Stomach smooth muscle (tissue), 2 donors: ENCODE measurements around the gene GSTM4.
A peak's percentile ranks its signal among the peaks of the same experiment; 100 is the strongest.

ENCODE experiments used
- H3K27ac ChIP-seq: one replicate; pipeline ENCODE4 v1.7.0; 2013; ENCODE audit warnings: mild to moderate bottlenecking, low read length, inconsistent platforms
- H3K27me3 ChIP-seq, 2 donors: one replicate each; pipeline ENCODE4 v1.7.0; 2013; ENCODE audit warnings: low read length in 2 of 2; ENCODE audit not compliant: insufficient read depth in 2 of 2, control insufficient read depth in 1 of 2
- H3K36me3 ChIP-seq, 2 donors: one replicate each; pipeline ENCODE4 v1.7.0; 2013; ENCODE audit warnings: low read length in 2 of 2; ENCODE audit not compliant: control insufficient read depth in 2 of 2, insufficient read depth in 2 of 2
- H3K4me1 ChIP-seq: one replicate; pipeline ENCODE4 v1.7.0; 2013; ENCODE audit warnings: low read length; ENCODE audit not compliant: control insufficient read depth, insufficient read depth
- H3K4me3 ChIP-seq, 2 donors: one replicate each; pipeline ENCODE4 v1.7.0; 2013; ENCODE audit warnings: low read length in 2 of 2
- H3K9ac ChIP-seq, 2 donors: one replicate each; pipeline ENCODE4 v1.7.0; 2013; ENCODE audit warnings: low read length in 2 of 2, mild to moderate bottlenecking in 1 of 2
- H3K9me3 ChIP-seq, 2 donors: one replicate each; pipeline ENCODE4 v1.7.0; 2013; ENCODE audit warnings: low read length in 2 of 2; ENCODE audit not compliant: control insufficient read depth in 2 of 2
- donor health status: healthy.
- donor health status: Pancreatic carcinoma.

The GSTM4 gene

GRCh38 chr1:109619576-109620400 lies 36.1 kb upstream of the GSTM4 start, which contains the start of the genes AMPD2 and GNAT2:
AMPD2 (plus strand) TSS chr1:109619837; CDS start chr1:109621176, 1,339 bp downstream.
GNAT2 (minus strand) TSS chr1:109619616; CDS start chr1:109612870, 6,746 bp downstream.
- H3K9ac ChIP-seq, result peak within 1 kb of the TSS; percentile 64 to 86
- peaks cover 50% of the 10 kb centered on the region for H3K4me1 ChIP-seq
- no peaks in the 10 kb centered on the region for H3K36me3 ChIP-seq
- H3K27me3 ChIP-seq, result no peaks in the 10 kb centered on the region
- peak within 1 kb of the TSS; percentile 64 for H3K27ac ChIP-seq
- H3K9me3 ChIP-seq, result no peaks in the 10 kb centered on the region
- peak within 1 kb of the TSS; percentile 88 to 89 for H3K4me3 ChIP-seq

GRCh38 chr1:109620401-109620791 lies 35.5 kb upstream of the GSTM4 start:
- peaks cover 55% of the 10 kb centered on the region for H3K4me1 ChIP-seq
- peak overlapping the region; percentile 64 to 86 for H3K9ac ChIP-seq
- peak overlapping the region; percentile 64 for H3K27ac ChIP-seq
- no peaks in the 10 kb centered on the region for H3K9me3 ChIP-seq
- H3K27me3 ChIP-seq, result no peaks in the 10 kb centered on the region
- peak overlapping the region; percentile 88 to 89 for H3K4me3 ChIP-seq
- no peaks in the 10 kb centered on the region for H3K36me3 ChIP-seq

GRCh38 chr1:109620841-109621286 lies 35.0 kb upstream of the GSTM4 start:
- Histone ChIP-seq H3K9me3 (no peaks in the 10 kb centered on the region), H3K36me3 (no peaks in the 10 kb centered on the region), H3K27ac (peak overlapping the region; percentile 64), H3K27me3 (no peaks in the 10 kb centered on the region), H3K9ac (peak overlapping the region; percentile 64 to 68), H3K4me1 (peaks cover 57% of the 10 kb centered on the region), H3K4me3 (peak overlapping the region; percentile 88 to 89)

GRCh38 chr1:109621379-109622136 lies 34.3 kb upstream of the GSTM4 start:
- no peaks in the 10 kb centered on the region for H3K27me3 ChIP-seq
- H3K27ac ChIP-seq, result peak overlapping the region; percentile 64
- H3K4me3 ChIP-seq, result peak overlapping the region; percentile 88 to 89
- H3K9ac ChIP-seq, result peak overlapping the region; percentile 29 to 52
- H3K9me3 ChIP-seq, result no peaks in the 10 kb centered on the region
- H3K4me1 ChIP-seq, result peaks cover 57% of the 10 kb centered on the region
- peaks cover 0 to 3% of the 10 kb centered on the region in 2 donors for H3K36me3 ChIP-seq

- Histone ChIP-seq H3K27me3 (no peaks in the 10 kb centered on the region), H3K4me3 (peak overlapping the region in 1 of 2 donors; percentile 89), H3K36me3 (peaks cover 0 to 10% of the 10 kb centered on the region in 2 donors), H3K9ac (peak overlapping the region in 1 of 2 donors; percentile 7), H3K27ac (no peak overlapping the region), H3K9me3 (no peaks in the 10 kb centered on the region), H3K4me1 (peaks cover 57% of the 10 kb centered on the region)
Measured at GRCh38 chr1:109622137-109622892, 33.6 kb upstream of the GSTM4 start.

GRCh38 chr1:109622895-109623294 lies 33.0 kb upstream of the GSTM4 start:
- Histone ChIP-seq H3K4me1 (peaks cover 57% of the 10 kb centered on the region), H3K27ac (no peak overlapping the region), H3K9me3 (no peaks in the 10 kb centered on the region), H3K27me3 (no peaks in the 10 kb centered on the region), H3K36me3 (peaks cover 2 to 15% of the 10 kb centered on the region in 2 donors), H3K4me3 (no peak overlapping the region), H3K9ac (no peak overlapping the region)

- H3K9ac ChIP-seq, result no peak overlapping the region
- H3K9me3 ChIP-seq, result no peaks in the 10 kb centered on the region
- H3K27me3 ChIP-seq, result no peaks in the 10 kb centered on the region
- H3K4me3 ChIP-seq, result peak overlapping the region in 1 of 2 donors; percentile 44
- peak overlapping the region; percentile 37 for H3K27ac ChIP-seq
- H3K4me1 ChIP-seq, result peaks cover 57% of the 10 kb centered on the region
- peaks cover 6 to 21% of the 10 kb centered on the region in 2 donors for H3K36me3 ChIP-seq
Measured at GRCh38 chr1:109623601-109624161, 32.2 kb upstream of the GSTM4 start.

GRCh38 chr1:109624201-109625010 lies 31.5 kb upstream of the GSTM4 start:
- H3K9ac ChIP-seq, result peak overlapping the region in 1 of 2 donors; percentile 33
- peaks cover 8 to 27% of the 10 kb centered on the region in 2 donors for H3K36me3 ChIP-seq
- H3K4me3 ChIP-seq, result peak overlapping the region in 1 of 2 donors; percentile 29
- H3K4me1 ChIP-seq, result peaks cover 54% of the 10 kb centered on the region
- H3K27me3 ChIP-seq, result no peaks in the 10 kb centered on the region
- peak overlapping the region; percentile 37 for H3K27ac ChIP-seq
- no peaks in the 10 kb centered on the region for H3K9me3 ChIP-seq

GRCh38 chr1:109625176-109625575 lies 30.7 kb upstream of the GSTM4 start:
- H3K27ac ChIP-seq, result no peak overlapping the region
- H3K36me3 ChIP-seq, result peaks cover 9 to 30% of the 10 kb centered on the region in 2 donors
- H3K4me3 ChIP-seq, result peak overlapping the region in 1 of 2 donors; percentile 35
- H3K9ac ChIP-seq, result no peak overlapping the region
- H3K4me1 ChIP-seq, result peaks cover 47% of the 10 kb centered on the region
- H3K9me3 ChIP-seq, result no peaks in the 10 kb centered on the region
- H3K27me3 ChIP-seq, result no peaks in the 10 kb centered on the region
